GM18951 (cell line): Measurements from ENCODE around the gene GLIS1.

Source experiments
- POLR2A ChIP-seq: IDR thresholded peaks from 4 replicates; pipeline ENCODE4 v1.6.1; 2011; ENCODE audit warnings: mild to moderate bottlenecking; ENCODE audit not compliant: insufficient read length, insufficient read depth; ENCODE audit errors: extremely low read depth
- in situ Hi-C: fragments of 300-500 bp; cut with MboI; formaldehyde crosslinking; loops from one replicate; pipeline ENCODE4 v1.12.0; 2022; ENCODE audit warnings: low sequenced_read_pairs, mixed read lengths, inconsistent platforms; ENCODE audit not compliant: unreplicated experiment

The GLIS1 gene

DNA sequence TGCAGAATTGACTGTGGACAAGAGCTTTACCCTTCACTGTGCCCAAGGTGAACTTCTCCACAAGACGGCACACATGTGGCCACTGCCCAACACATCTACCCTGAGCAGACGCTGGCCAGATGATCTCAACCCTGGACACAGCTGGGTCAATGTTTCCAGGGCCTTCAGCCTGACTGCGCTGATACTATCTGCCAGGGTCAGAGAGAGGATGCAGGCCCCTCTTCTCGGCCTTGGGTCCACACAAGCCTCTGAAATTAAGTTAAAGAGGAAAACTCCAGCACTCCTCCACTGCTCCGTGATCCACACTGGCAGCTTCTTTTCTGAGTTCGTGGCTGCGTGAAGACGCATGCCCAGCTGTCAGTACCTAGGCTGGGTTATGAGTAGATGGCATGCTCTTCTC lies 58.1 kb downstream of the GLIS1 start:
- in situ Hi-C loops: no loop called here
- no peak for TF ChIP-seq POLR2A

- TF ChIP-seq POLR2A: no peak
- in situ Hi-C loops: loop anchor here (10.0 kb wide), 1 partner anchor 194 kb away; no protein-coding TSS in a partner anchor
Observed at GRCh38 chr1:53678938-53679825, 59.8 kb downstream of the GLIS1 start.

GRCh38 chr1:53678507-53678906 lies 60.5 kb downstream of the GLIS1 start:
- in situ Hi-C loops: loop anchor here (10.0 kb wide), 1 partner anchor 194 kb away; no protein-coding TSS in a partner anchor

DNA sequence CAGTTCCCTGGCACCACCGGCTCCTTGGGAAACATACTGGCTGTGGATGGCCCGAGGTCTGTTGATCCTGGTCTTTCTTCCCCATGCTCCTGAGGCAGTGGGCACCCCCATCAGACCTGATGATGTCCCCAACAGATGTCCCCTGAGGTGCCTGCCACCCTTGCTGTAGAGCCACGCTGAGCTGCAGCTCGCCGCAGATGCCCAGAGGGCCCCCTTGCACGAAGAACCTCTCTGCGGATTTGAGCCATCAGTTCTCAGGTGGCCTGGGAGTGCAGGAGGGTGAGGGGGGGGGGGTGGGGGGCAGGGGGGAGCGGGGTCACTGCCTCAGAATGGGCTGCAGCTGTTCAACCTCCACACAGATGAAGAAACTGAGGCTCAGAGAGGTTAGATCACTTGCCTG lies 60.9 kb downstream of the GLIS1 start:
- TF ChIP-seq POLR2A: no peak
- in situ Hi-C loops: loop anchor here (10.0 kb wide), 1 partner anchor 193 kb away; no protein-coding TSS in a partner anchor

More at GRCh38 chr1:53678507-53678906, 60.5 kb downstream of the GLIS1 start:
- TF ChIP-seq POLR2A: no peak

DNA sequence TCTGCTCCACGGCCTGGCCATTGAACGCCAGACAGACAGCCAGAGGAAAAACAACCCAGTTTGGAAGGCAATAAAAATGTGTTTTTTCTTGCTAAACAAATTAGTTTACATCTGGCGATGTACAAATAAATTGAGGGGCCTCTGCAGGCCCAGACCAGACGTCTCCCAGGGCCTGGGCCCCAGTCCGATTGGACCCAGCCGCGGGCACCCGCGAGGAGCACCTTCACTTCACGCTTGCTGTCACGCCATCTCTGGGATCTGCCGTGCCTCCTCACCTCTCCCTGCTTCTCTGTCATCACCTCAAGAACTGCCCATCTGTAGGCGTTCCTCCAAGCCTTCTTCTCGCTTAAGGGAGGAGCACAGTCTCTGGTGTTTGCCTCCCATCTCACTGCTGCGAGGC lies 61.5 kb downstream of the GLIS1 start:
- in situ Hi-C loops: loop anchor here (10.0 kb wide), 1 partner anchor 193 kb away; no protein-coding TSS in a partner anchor
- no peak for TF ChIP-seq POLR2A

- in situ Hi-C loops: loop anchor here (10.0 kb wide), 1 partner anchor 188 kb away; no protein-coding TSS in a partner anchor
- no peak for TF ChIP-seq POLR2A
Observed at GRCh38 chr1:53672785-53673184, 66.2 kb downstream of the GLIS1 start.

DNA sequence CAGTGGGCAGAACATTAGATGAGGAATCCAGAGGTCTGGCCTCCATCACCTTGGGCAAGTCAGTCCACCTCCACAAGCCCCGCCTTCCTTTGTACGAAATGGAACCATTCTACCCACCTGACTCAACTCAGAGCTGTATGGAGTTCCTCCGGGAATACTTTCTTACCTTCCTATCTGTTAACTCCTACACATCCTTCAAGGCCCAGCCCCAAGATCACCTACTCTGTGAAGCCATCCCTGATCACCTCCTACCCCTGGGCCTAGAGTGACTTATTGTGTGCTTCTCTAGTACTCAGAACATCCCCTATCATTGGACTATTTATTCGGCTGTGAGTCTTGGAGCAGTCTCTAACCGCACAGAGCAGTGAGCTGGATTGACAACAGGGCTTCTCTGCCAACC lies 66.7 kb downstream of the GLIS1 start:
- in situ Hi-C loops: loop anchor here (10.0 kb wide), 1 partner anchor 187 kb away; no protein-coding TSS in a partner anchor
- TF ChIP-seq POLR2A: no peak

- in situ Hi-C loops: loop anchor here (10.0 kb wide), 1 partner anchor 185 kb away; no protein-coding TSS in a partner anchor
- TF ChIP-seq POLR2A: no peak
Observed at GRCh38 chr1:53669621-53670191, 69.3 kb downstream of the GLIS1 start.

DNA sequence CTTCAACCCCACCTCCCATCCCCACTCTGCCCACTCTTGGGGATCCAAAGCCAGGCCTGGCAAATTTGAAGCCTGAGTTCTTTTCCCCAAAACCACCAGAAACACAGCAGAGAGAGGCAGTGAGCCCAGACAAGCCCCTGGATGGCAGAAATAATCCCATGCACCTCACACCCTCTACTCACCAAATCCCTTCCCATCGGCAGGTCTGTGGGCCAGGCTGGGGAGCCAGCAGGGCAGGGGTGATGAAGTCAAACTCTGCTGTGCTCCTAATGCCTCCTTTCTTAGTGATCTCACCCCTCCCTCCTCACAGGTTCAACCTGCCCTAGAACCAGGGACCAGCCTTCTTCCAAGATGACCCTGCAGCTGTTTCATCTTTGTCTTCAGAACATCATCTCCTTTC lies 72.4 kb downstream of the GLIS1 start:
- in situ Hi-C loops: no loop called here
- TF ChIP-seq POLR2A: no peak

DNA sequence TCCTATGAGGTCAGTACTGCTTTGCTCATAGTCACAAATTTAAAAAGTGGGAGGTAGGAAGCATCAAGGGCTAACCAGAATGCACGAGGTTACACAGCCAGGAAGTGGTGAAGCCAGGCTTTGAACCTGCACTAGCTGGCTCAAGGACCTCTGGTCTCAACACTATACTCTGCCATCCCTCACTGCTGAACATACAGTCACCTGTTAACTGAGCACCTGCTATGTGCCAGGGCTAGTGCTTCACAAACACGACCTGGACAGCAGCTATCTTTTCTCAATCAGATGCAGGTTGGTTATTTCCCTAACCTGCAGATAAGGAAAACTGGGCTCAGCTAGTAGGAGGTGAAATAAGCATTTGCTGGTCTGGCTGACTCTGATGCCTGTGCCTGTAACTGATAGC lies 73.0 kb downstream of the GLIS1 start:
- TF ChIP-seq POLR2A: no peak
- in situ Hi-C loops: no loop called here

DNA sequence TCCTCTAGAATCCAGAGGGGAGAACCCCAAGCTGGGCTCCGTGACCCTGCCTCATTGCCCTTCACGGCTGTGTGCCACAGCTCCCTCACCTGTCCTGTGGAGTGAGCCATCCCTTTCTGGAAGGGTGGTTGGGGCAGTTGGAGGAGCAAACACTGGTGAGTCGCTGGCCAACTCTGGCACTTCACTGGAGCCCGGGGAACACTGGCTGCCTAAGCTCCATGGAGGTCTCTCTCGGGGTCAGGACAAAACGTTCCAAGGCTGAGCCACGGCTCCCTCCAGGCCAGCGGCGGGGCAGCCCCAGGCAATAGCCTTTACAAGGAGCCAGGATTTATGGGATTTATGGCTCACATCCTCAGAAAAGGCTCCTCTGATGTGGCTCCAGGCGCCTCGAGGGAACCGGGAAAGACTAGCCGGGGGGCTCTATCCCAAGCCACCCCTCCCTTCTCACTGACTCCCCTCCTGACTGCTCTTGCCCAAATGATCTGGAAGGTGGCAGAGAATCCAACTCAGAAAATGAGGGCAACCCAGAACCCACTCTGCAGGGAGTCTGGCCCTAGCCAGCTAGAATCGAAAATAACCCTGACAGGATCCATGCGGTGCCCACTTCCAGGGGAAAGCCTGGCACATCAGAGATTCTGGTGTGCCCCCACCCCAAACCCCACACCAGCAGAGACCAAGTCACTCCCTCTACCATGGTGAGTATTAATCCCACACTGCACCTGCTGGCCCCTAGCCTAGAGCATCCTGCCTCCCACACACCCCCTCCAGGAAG lies 75.2 kb downstream of the GLIS1 start:
- TF ChIP-seq POLR2A: no peak

GRCh38 chr1:53662951-53663350 lies 76.0 kb downstream of the GLIS1 start:
- TF ChIP-seq POLR2A: no peak
- in situ Hi-C loops: no loop called here

More for the DNA sequence above, 75.2 kb downstream of the GLIS1 start:
- in situ Hi-C loops: no loop called here

DNA sequence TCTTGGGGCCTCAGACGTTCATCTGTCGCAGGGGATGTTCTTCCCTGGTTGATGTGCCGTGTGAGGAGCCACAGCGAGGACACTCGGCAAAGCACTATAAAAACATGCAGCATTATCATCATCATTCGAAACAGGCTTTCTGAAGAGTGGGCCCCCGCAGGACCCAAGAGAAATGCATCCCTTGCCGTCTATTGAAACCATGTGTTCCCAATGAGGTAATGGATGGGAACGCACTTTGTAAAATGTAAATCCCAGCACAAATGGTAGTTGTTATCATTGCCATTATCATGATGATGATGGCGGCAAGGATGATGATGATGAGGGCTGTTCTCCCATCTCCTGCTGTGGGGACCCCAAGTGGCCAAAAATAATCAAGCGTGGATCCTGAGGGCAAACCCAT lies 76.8 kb downstream of the GLIS1 start:
- TF ChIP-seq POLR2A: no peak
- in situ Hi-C loops: no loop called here
